K562 (cell line): ENCODE measurements around the gene ACADVL. TPM values are rescaled to one million over a fixed set of nuclear protein-coding genes. Genes with fewer than 3 reads are reported as not detected.

Experiments used
- ARID2 ChIP-seq: fragments of 450-650 bp; IDR thresholded peaks from 2 replicates; pipeline ENCODE4 v1.6.1; 2017; ENCODE audit warnings: antibody characterized with exemption, mild to moderate bottlenecking
- ARID3A ChIP-seq: IDR thresholded peaks from 2 replicates; pipeline ENCODE4 v1.6.1; 2012; ENCODE audit warnings: low read depth, low read length, improper control_type of control experiment, borderline replicate concordance
- CHD1 ChIP-seq: fragments of 200-600 bp; sonication (generic); IDR thresholded peaks from one replicate; pipeline ENCODE4 v1.6.1; 2012; ENCODE audit warnings: mild to moderate bottlenecking, moderate library complexity, low read length, inconsistent platforms
- FOXK1 ChIP-seq: sonication (generic); formaldehyde crosslinking; IDR thresholded peaks from 2 replicates; pipeline ENCODE4 v1.8.0; 2022; ENCODE audit warnings: missing genetic modification reagents, mild to moderate bottlenecking, borderline replicate concordance
- HMGN3 ChIP-seq: IDR thresholded peaks from 2 replicates; pipeline ENCODE4 v1.6.1; 2011; ENCODE audit warnings: borderline replicate concordance, low read depth, mild to moderate bottlenecking, mixed read lengths, low read length; ENCODE audit not compliant: insufficient read length; ENCODE audit errors: extremely low read depth
- JUNB ChIP-seq: fragments of 450-650 bp; formaldehyde crosslinking; conservative IDR thresholded peaks from 2 replicates; pipeline ENCODE4 v1.4.0; 2020; ENCODE audit warnings: mild to moderate bottlenecking
- KDM5B ChIP-seq: fragments of 200-600 bp; sonication (generic); IDR thresholded peaks from 2 replicates; pipeline ENCODE4 v1.6.1; 2012; ENCODE audit warnings: low read depth, mild to moderate bottlenecking, moderate library complexity, low read length, control low read depth, inconsistent platforms; ENCODE audit not compliant: insufficient replicate concordance
- MNT ChIP-seq, 2 experiments: fragments of 450-650 bp; conservative IDR thresholded peaks; 2 replicates each; pipeline ENCODE4 v1.6.1; 2017; ENCODE audit warnings: mild to moderate bottlenecking in 2 of 2, moderate library complexity in 2 of 2
- NELFE ChIP-seq: IDR thresholded peaks from 2 replicates; pipeline ENCODE4 v1.6.1; 2011; ENCODE audit warnings: mild to moderate bottlenecking; ENCODE audit not compliant: insufficient read depth, insufficient read length
- SMARCA4 ChIP-seq: fragments of 450-650 bp; IDR thresholded peaks from 2 replicates; pipeline ENCODE4 v1.6.1; 2016
- ZBTB1 ChIP-seq: sonication (generic); formaldehyde crosslinking; IDR thresholded peaks from 2 replicates; pipeline ENCODE4 v1.8.1; 2023; ENCODE audit warnings: missing genetic modification reagents, low read depth, mild to moderate bottlenecking, borderline replicate concordance
- ZNF436 ChIP-seq: fragments of 250-450, 450-650 bp; sonication (Bioruptor Pico); formaldehyde crosslinking; IDR thresholded peaks from 2 replicates; pipeline ENCODE4 v1.7.0; 2020; ENCODE audit warnings: mild to moderate bottlenecking
- ZNF511 ChIP-seq: sonication (generic); formaldehyde crosslinking; IDR thresholded peaks from 2 replicates; pipeline ENCODE4 v1.8.0; 2022; ENCODE audit warnings: mild to moderate bottlenecking, missing genetic modification reagents
- ZNF699 ChIP-seq: fragments of 250-450 bp; sonication (Bioruptor Pico); IDR thresholded peaks from 2 replicates; pipeline ENCODE4 v1.8.0; 2021; ENCODE audit warnings: mild to moderate bottlenecking, moderate library complexity; ENCODE audit not compliant: insufficient replicate concordance
- ZSCAN32 ChIP-seq: fragments of 450-650 bp; formaldehyde crosslinking; IDR thresholded peaks from 2 replicates; pipeline ENCODE4 v1.4.0; 2020; ENCODE audit warnings: mild to moderate bottlenecking, moderate library complexity
- polyA plus RNA-seq, 8 experiments: library from polyadenylated mRNA; depleted of rRNA in 4 of 8; stranded (reverse) in 5 of 8; unstranded in 3 of 8; fragments of >200 nt; fragmentation: Nextera tagmentation in 2 of 8; fragmentation: Illumina TruSeq in 1 of 8; extraction: Ambion mirVana in 2 of 8; extraction: Trizol in 1 of 8; gene quantifications; 2 replicates each; pipeline versions ENCODE4 v1.2.1 to v1.2.3, GENCODE V29; 2011 to 2014; ENCODE audit warnings: inconsistent platforms in 1 of 8, missing spikeins in 1 of 8
- total RNA-seq, 7 experiments: library from RNA; depleted of rRNA in 6 of 7; stranded (reverse); fragments of >200 nt in 6 of 7; fragmentation: Illumina TruSeq in 2 of 7; extraction: Trizol in 2 of 7; gene quantifications; 2 replicates each; pipeline versions ENCODE4 v1.2.1 to v1.2.3, GENCODE V29; 2011 to 2021; ENCODE audit warnings: low replicate concordance in 1 of 7
- TF ChIP-seq, protein P1 (sequence below): fragments of 250-450 bp; sonication (Bioruptor Pico); IDR thresholded peaks from 2 replicates; pipeline ENCODE4 v1.5.0; 2020; ENCODE audit warnings: mild to moderate bottlenecking, borderline replicate concordance
- TF ChIP-seq, protein P2 (sequence below), 2 experiments: fragments of 450-650 bp in 1 of 2; IDR thresholded peaks; 2 replicates each; pipeline ENCODE4 v1.6.1; 2011 to 2017; ENCODE audit warnings: low read depth in 2 of 2, antibody characterized with exemption in 1 of 2, borderline replicate concordance in 1 of 2, low read length in 1 of 2, mild to moderate bottlenecking in 1 of 2, mixed read lengths in 1 of 2; ENCODE audit not compliant: control insufficient read depth in 1 of 2

Gene ACADVL
- total and polyA plus RNA-seq, 9 of the 15 experiments (the other 6 are each of a cell fraction or from before 2014, with no cell fraction given): 25.5 to 449 (median 214) TPM

DNA sequence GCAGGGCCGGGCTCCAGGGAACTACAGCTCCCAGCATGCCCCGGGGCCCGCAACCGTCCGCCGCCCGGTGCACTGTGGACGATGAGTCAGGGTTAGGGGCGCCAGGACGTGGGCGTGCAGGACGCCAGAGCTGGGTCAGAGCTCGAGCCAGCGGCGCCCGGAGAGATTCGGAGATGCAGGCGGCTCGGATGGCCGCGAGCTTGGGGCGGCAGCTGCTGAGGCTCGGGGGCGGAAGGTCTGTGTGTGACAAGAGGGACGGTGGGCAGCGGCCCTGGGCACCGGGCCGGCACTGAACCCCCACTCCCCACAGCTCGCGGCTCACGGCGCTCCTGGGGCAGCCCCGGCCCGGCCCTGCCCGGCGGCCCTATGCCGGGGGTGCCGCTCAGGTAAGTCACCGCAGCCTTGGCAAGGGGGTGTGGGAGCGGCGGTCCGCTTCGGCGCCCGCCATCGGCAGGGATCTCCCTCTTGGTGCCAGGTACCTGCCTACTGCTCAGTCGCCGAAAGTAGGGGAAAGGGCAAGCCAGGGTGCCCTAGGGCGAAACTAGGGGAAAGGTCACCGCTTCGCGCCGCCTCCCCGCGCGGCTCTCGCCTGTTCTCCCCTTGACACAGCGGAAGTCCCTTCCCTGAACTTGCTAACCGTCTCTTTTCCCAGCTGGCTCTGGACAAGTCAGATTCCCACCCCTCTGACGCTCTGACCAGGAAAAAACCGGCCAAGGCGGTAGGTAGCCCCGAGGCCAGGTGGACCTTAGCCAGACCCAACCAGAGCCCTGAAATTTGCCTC is at the start of gene ACADVL, which contains the start of gene DLG4 (continued):
- TF ChIP-seq, protein P1, sequence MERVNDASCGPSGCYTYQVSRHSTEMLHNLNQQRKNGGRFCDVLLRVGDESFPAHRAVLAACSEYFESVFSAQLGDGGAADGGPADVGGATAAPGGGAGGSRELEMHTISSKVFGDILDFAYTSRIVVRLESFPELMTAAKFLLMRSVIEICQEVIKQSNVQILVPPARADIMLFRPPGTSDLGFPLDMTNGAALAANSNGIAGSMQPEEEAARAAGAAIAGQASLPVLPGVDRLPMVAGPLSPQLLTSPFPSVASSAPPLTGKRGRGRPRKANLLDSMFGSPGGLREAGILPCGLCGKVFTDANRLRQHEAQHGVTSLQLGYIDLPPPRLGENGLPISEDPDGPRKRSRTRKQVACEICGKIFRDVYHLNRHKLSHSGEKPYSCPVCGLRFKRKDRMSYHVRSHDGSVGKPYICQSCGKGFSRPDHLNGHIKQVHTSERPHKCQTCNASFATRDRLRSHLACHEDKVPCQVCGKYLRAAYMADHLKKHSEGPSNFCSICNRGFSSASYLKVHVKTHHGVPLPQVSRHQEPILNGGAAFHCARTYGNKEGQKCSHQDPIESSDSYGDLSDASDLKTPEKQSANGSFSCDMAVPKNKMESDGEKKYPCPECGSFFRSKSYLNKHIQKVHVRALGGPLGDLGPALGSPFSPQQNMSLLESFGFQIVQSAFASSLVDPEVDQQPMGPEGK (CRISPR knock-in tag): 0 out of 2 replicates have a peak, but pooled peaks have one; percentile 15
- TF ChIP-seq ZNF511 (CRISPR knock-in tag) (no peak), JUNB (CRISPR knock-in tag) (no peak), ZBTB1 (CRISPR knock-in tag) (0 out of 2 replicates have a peak, but pooled peaks have one; percentile 8), HMGN3 (peak; percentile 31), ZSCAN32 (CRISPR knock-in tag) (no peak), ZNF699 (CRISPR knock-in tag) (no peak), NELFE (no peak), SMARCA4 (no peak), CHD1 (peak; percentile 81), MNT (conservative IDR thresholded peaks at IDR 0.05) (peak; percentile 39 to 51; a peak in 3 of 4 replicates), ARID3A (no peak), ZNF436 (CRISPR knock-in tag) (no peak), FOXK1 (CRISPR knock-in tag) (no peak), KDM5B (peak; percentile 58), ARID2 (no peak)
- TF ChIP-seq, protein P2, sequence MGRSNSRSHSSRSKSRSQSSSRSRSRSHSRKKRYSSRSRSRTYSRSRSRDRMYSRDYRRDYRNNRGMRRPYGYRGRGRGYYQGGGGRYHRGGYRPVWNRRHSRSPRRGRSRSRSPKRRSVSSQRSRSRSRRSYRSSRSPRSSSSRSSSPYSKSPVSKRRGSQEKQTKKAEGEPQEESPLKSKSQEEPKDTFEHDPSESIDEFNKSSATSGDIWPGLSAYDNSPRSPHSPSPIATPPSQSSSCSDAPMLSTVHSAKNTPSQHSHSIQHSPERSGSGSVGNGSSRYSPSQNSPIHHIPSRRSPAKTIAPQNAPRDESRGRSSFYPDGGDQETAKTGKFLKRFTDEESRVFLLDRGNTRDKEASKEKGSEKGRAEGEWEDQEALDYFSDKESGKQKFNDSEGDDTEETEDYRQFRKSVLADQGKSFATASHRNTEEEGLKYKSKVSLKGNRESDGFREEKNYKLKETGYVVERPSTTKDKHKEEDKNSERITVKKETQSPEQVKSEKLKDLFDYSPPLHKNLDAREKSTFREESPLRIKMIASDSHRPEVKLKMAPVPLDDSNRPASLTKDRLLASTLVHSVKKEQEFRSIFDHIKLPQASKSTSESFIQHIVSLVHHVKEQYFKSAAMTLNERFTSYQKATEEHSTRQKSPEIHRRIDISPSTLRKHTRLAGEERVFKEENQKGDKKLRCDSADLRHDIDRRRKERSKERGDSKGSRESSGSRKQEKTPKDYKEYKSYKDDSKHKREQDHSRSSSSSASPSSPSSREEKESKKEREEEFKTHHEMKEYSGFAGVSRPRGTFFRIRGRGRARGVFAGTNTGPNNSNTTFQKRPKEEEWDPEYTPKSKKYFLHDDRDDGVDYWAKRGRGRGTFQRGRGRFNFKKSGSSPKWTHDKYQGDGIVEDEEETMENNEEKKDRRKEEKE (IDR thresholded peaks at IDR 0.05; ENCODE audit: borderline replicate concordance in 1 of 2, control insufficient read depth in 1 of 2, low read depth in 2 of 2, low read length in 1 of 2): no peak
